HepG2 (cell line): ENCODE measurements around the gene CABLES1. TPM values are rescaled to one million over a fixed set of nuclear protein-coding genes. Genes with fewer than 3 reads are reported as not detected.

Source experiments
- ATAC-seq: fragments of 200-7000 bp; cut with Tn5 transposase; 3 replicates; pipeline ENCODE4 v1.9.1; 2020; ENCODE audit warnings: mild to moderate bottlenecking, moderate library complexity
- BruUV-seq: library from RNA; stranded (reverse); fragments of 400-500 nt; replicated peaks from 2 replicates; lab custom pipeline; 2021; lab: Mats Ljungman, UMichigan
- CTCF ChIA-PET: fragments of 300-600 bp; formaldehyde crosslinking; extraction: SDS; loops from one replicate; lab custom pipeline; 2021; ENCODE audit warnings: low total read pairs, inconsistent platforms, low intra/inter-chr PET ratio; lab: Yijun Ruan, JAX
- POLR2A ChIA-PET: fragments of 350-600 bp; sonication (Branson Sonifier 250); formaldehyde crosslinking; loops from one replicate; lab custom pipeline; 2020; ENCODE audit warnings: antibody characterized with exemption, inconsistent platforms; lab: Yijun Ruan, JAX
- DNase-seq: peaks from one replicate; pipeline ENCODE4 v3.0.0-alpha.2; 2015; ENCODE audit warnings: low spot score
- FAIRE-seq: peaks from 3 replicates; lab custom pipeline; 2011; peaks lifted over from hg19 to GRCh38; lab: Jason Lieb, UNC
- H2AFZ ChIP-seq: one replicate; pipeline ENCODE4 v1.6.1; 2011; ENCODE audit warnings: low read length, inconsistent platforms
- H3K27ac ChIP-seq: fragments of 300-600 bp; 3 replicates; pipeline ENCODE4 v1.8.0; 2011; ENCODE audit warnings: mixed run types, mild to moderate bottlenecking, mixed read lengths, low read length, inconsistent platforms; ENCODE audit not compliant: insufficient read depth; ENCODE audit errors: extremely low read length
- H3K27me3 ChIP-seq, 2 experiments: fragments of 200-600 bp in 1 of 2; 2 replicates in 1 of 2; 3 replicates in 1 of 2; pipeline versions ENCODE4 v1.6.0 to v1.8.0; 2011; ENCODE audit warnings: low read length in 2 of 2, mild to moderate bottlenecking in 2 of 2, moderate library complexity in 2 of 2, inconsistent platforms in 1 of 2; ENCODE audit not compliant: insufficient read depth in 2 of 2, control insufficient read depth in 1 of 2
- H3K36me3 ChIP-seq, 2 experiments: fragments of 200-600 bp in 1 of 2; replicated peaks in 1 of 2; 2 replicates in 1 of 2; 3 replicates in 1 of 2; pipeline versions ENCODE4 v1.5.1 to v1.8.0; 2011; ENCODE audit warnings: low read length in 2 of 2, inconsistent platforms in 1 of 2; ENCODE audit not compliant: insufficient read depth in 2 of 2, control insufficient read depth in 1 of 2
- H3K4me1 ChIP-seq: 2 replicates; pipeline ENCODE4 v1.5.1; 2012; ENCODE audit warnings: low read length, inconsistent platforms; ENCODE audit not compliant: insufficient read depth
- H3K4me2 ChIP-seq: 2 replicates; pipeline ENCODE4 v1.6.0; 2011; ENCODE audit warnings: low read depth, low read length, inconsistent platforms
- H3K4me3 ChIP-seq, 3 experiments: fragments of 200-600 bp in 1 of 3; sonication (generic), shearing (Covaris generic) in 1 of 3; replicated peaks in 1 of 3; 2 replicates each; pipeline ENCODE4 v1.5.1; 2011 to 2016; ENCODE audit warnings: low read length in 3 of 3, inconsistent platforms in 2 of 3, low read depth in 2 of 3, mild to moderate bottlenecking in 2 of 3, control low read depth in 1 of 3, mixed read lengths in 1 of 3; ENCODE audit not compliant: insufficient read depth in 1 of 3
- H3K79me2 ChIP-seq: one replicate; pipeline ENCODE4 v1.6.1; 2011; ENCODE audit warnings: low read length, inconsistent platforms; ENCODE audit not compliant: insufficient read depth
- H3K9ac ChIP-seq: 2 replicates; pipeline ENCODE4 v1.6.0; 2011; ENCODE audit warnings: mild to moderate bottlenecking, low read depth, low read length, inconsistent platforms; ENCODE audit not compliant: insufficient read depth
- H3K9me3 ChIP-seq: 2 replicates; pipeline ENCODE4 v1.5.1; 2012; ENCODE audit warnings: mild to moderate bottlenecking, low read length
- H4K20me1 ChIP-seq: 2 replicates; pipeline ENCODE4 v1.6.0; 2011; ENCODE audit warnings: inconsistent platforms, mild to moderate bottlenecking, low read length, moderate library complexity; ENCODE audit not compliant: insufficient read depth
- ARID2 ChIP-seq: sonication (generic); formaldehyde crosslinking; IDR thresholded peaks from 2 replicates; pipeline ENCODE4 v1.8.1; 2022; ENCODE audit warnings: mild to moderate bottlenecking, missing genetic modification reagents, borderline replicate concordance
- BRCA1 ChIP-seq: sonication (generic); formaldehyde crosslinking; IDR thresholded peaks from 2 replicates; pipeline ENCODE4 v1.4.0; 2020; ENCODE audit warnings: missing genetic modification reagents
- CBX5 ChIP-seq: sonication (generic); formaldehyde crosslinking; IDR thresholded peaks from 2 replicates; pipeline ENCODE4 v1.4.0; 2020; ENCODE audit warnings: missing genetic modification reagents, borderline replicate concordance
- DBP ChIP-seq: sonication (generic); formaldehyde crosslinking; IDR thresholded peaks from 2 replicates; pipeline ENCODE4 v1.4.0; 2020; ENCODE audit warnings: missing genetic modification reagents; ENCODE audit errors: not compliant biosample characterization
- HES4 ChIP-seq: sonication (generic); formaldehyde crosslinking; IDR thresholded peaks from 2 replicates; pipeline ENCODE4 v1.9.0; 2021; ENCODE audit warnings: mild to moderate bottlenecking, missing genetic modification reagents, borderline replicate concordance
- HNRNPLL ChIP-seq: fragments of 200-400 bp; formaldehyde crosslinking; IDR thresholded peaks from 2 replicates; pipeline ENCODE4 v1.6.1; 2017; ENCODE audit warnings: mild to moderate bottlenecking, low read depth, low read length; ENCODE audit not compliant: poor library complexity, severe bottlenecking
- PRMT3 ChIP-seq: sonication (generic); formaldehyde crosslinking; IDR thresholded peaks from 2 replicates; pipeline ENCODE4 v1.8.1; 2022; ENCODE audit warnings: low read depth, mild to moderate bottlenecking, moderate library complexity, missing genetic modification reagents, borderline replicate concordance
- RBAK ChIP-seq: sonication (generic); formaldehyde crosslinking; IDR thresholded peaks from 2 replicates; pipeline ENCODE4 v1.5.1; 2020; ENCODE audit warnings: mild to moderate bottlenecking, missing genetic modification reagents
- TP53 ChIP-seq: sonication (generic); formaldehyde crosslinking; conservative IDR thresholded peaks from 2 replicates; pipeline ENCODE4 v1.4.0; 2020; ENCODE audit warnings: missing genetic modification reagents
- ZNF12 ChIP-seq: sonication (generic); formaldehyde crosslinking; IDR thresholded peaks from 2 replicates; pipeline ENCODE4 v1.5.0; 2020; ENCODE audit warnings: missing genetic modification reagents
- ZNF350 ChIP-seq: sonication (generic); formaldehyde crosslinking; IDR thresholded peaks from 2 replicates; pipeline ENCODE4 v1.4.0; 2020; ENCODE audit warnings: mild to moderate bottlenecking, low read depth, missing genetic modification reagents, borderline replicate concordance
- ZNF432 ChIP-seq: sonication (generic); formaldehyde crosslinking; IDR thresholded peaks from 2 replicates; pipeline ENCODE4 v1.5.0; 2020; ENCODE audit warnings: missing genetic modification reagents, mild to moderate bottlenecking, borderline replicate concordance
- ZNF567 ChIP-seq: sonication (generic); formaldehyde crosslinking; IDR thresholded peaks from 2 replicates; pipeline ENCODE4 v1.8.1; 2023; ENCODE audit warnings: mild to moderate bottlenecking, missing genetic modification reagents, borderline replicate concordance
- ZNF839 ChIP-seq: sonication (generic); formaldehyde crosslinking; IDR thresholded peaks from 2 replicates; pipeline ENCODE4 v1.4.0; 2020; ENCODE audit warnings: missing genetic modification reagents, mild to moderate bottlenecking, borderline replicate concordance
- WGBS: methylation state at CpG from one replicate; pipeline ENCODE4 v1.1.6; 2017; ENCODE audit warnings: low lambda C conversion rate; 5-methylcytosine and 5-hydroxymethylcytosine counted together
- in situ Hi-C: cut with HindIII; loops from 2 replicates; pipeline ENCODE4 v1.10.0; 2017; ENCODE audit warnings: low pct_unique_long_range_greater_than_20kb; ENCODE audit not compliant: extremely low pct_ligation_motif_present
- intact Hi-C: fragments of 100-400 bp; cut with micrococcal nuclease; formaldehyde crosslinking; loops from one replicate; pipeline ENCODE4 v1.10.0; 2022; ENCODE audit not compliant: unreplicated experiment
- polyA plus RNA-seq, 8 experiments: library from polyadenylated mRNA; depleted of rRNA in 3 of 8; stranded (reverse) in 7 of 8; unstranded in 1 of 8; fragments of >200 nt; fragmentation: Illumina TruSeq in 4 of 8; extraction: Trizol in 4 of 8; gene quantifications; 2 replicates each; pipeline versions ENCODE4 v1.2.1 to v1.2.3, GENCODE V29; 2011 to 2016; ENCODE audit warnings: low read depth in 4 of 8, missing spikeins in 1 of 8, mixed read lengths in 1 of 8; ENCODE audit not compliant: insufficient read depth in 1 of 8
- total RNA-seq, 5 experiments: library from RNA; depleted of rRNA; stranded (reverse); fragments of >200 nt; fragmentation: Illumina TruSeq; extraction: Trizol; gene quantifications; 2 replicates each; pipeline ENCODE4 v1.2.3, GENCODE V29; 2016; ENCODE audit warnings: low read depth in 1 of 5
- TF ChIP-seq, protein P1 (sequence below): sonication (generic); formaldehyde crosslinking; IDR thresholded peaks from 2 replicates; pipeline ENCODE4 v1.4.0; 2020; ENCODE audit warnings: missing genetic modification reagents
- TF ChIP-seq, protein P2 (sequence below): sonication (generic); formaldehyde crosslinking; IDR thresholded peaks from 2 replicates; pipeline ENCODE4 v1.4.0; 2020; ENCODE audit warnings: missing genetic modification reagents, borderline replicate concordance

The CABLES1 gene
- total and polyA plus RNA-seq, 2 of the 13 experiments (the other 11 are each of a cell fraction or from before 2014, with no cell fraction given): 14.7 to 25.8 TPM

DNA sequence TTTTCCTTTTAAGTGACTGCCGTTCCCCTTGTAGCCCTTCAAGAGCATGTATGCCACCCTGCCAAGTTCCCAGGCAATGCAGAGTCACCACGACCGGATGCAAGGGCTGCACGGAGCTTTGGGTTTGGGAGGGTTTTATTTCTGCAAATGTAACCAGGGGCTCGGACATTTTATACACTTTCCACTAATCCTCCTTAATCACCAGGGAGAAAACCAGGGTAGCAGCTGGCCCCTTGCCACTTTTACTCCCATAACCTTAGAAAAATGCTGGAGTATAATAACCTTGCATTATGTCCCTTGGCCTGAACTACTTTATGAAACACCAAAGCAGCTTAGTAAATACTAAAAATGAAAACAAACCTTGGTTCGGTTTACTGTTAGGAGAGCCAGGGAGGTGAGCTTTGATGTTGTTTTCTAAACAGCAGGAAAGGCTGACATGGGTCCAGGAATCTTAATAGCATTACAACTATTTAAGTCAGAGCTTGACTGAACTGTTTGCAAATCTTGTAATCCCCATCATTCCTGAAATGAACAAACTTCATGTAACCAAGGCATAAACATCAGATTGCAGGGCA, 165.0 kb downstream of the CABLES1 start (continued):
- TF ChIP-seq BRCA1: no peak
- TF ChIP-seq ZNF350 (CRISPR knock-in tag): no peak
- TF ChIP-seq ZNF567 (CRISPR knock-in tag): no peak
- TF ChIP-seq ARID2: no peak
- TF ChIP-seq ZNF12 (CRISPR knock-in tag): no peak
- TF ChIP-seq, all 625 proteins: peak for 0

DNA sequence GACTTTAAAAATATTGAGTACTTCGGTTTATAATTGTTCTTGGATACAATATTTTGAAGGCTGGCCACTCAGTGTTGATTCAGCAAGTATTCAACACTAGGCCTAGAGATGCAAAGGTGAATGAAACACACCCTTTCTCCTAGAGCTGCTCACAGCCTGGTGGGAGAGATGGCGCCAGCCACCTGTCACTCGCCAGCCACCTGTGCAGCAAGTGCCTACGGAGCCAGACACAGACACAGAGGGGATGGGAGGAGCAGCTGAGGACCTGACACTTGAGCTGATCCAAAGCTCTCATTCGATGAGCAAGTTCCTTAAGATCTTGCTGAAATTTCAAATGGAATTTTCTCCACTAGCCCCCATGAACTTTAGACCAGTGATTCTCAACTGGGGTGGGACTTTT, 166.7 kb downstream of the CABLES1 start:
- intact Hi-C loops: no loop called here
- 95% methylated on average over 5 of the region's 5 CpGs for WGBS
- ATAC-seq (no peak), DNase-seq (no peak), FAIRE-seq (no peak)
- no peaks in the 10 kb centered on the region for H3K79me2 ChIP-seq
- H2AFZ ChIP-seq: no peak overlapping the region
- H3K27me3 ChIP-seq: no peaks in the 10 kb centered on the region
- no peak overlapping the region for H3K4me2 ChIP-seq
- no peaks in the 10 kb centered on the region for H3K9me3 ChIP-seq
- ChIA-PET CTCF (no interaction called here), POLR2A (no interaction called here)
- H3K4me3 ChIP-seq: no peak overlapping the region
- H4K20me1 ChIP-seq: no peaks in the 10 kb centered on the region
- H3K27ac ChIP-seq: no peak overlapping the region
- H3K9ac ChIP-seq: no peak overlapping the region
- BruUV-seq: no TSS peak
- in situ Hi-C loops: no loop called here
- H3K4me1 ChIP-seq: peaks cover 15% of the 10 kb centered on the region
- H3K36me3 ChIP-seq: peaks cover under 1 to 2% of the 10 kb centered on the region in 2 experiments; a peak in 1 of 5 replicates
- TF ChIP-seq DBP (CRISPR knock-in tag) (no peak), HNRNPLL (no peak), TP53 (CRISPR knock-in tag) (no peak), HES4 (CRISPR knock-in tag) (no peak), ZNF839 (CRISPR knock-in tag) (no peak), ZNF432 (no peak), RBAK (CRISPR knock-in tag) (no peak), CBX5 (no peak), PRMT3 (CRISPR knock-in tag) (no peak)
- TF ChIP-seq, protein P1, sequence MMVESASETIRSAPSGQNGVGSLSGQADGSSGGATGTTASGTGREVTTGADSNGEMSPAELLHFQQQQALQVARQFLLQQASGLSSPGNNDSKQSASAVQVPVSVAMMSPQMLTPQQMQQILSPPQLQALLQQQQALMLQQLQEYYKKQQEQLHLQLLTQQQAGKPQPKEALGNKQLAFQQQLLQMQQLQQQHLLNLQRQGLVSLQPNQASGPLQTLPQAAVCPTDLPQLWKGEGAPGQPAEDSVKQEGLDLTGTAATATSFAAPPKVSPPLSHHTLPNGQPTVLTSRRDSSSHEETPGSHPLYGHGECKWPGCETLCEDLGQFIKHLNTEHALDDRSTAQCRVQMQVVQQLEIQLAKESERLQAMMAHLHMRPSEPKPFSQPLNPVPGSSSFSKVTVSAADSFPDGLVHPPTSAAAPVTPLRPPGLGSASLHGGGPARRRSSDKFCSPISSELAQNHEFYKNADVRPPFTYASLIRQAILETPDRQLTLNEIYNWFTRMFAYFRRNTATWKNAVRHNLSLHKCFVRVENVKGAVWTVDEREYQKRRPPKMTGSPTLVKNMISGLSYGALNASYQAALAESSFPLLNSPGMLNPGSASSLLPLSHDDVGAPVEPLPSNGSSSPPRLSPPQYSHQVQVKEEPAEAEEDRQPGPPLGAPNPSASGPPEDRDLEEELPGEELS (CRISPR knock-in tag): no peak
- TF ChIP-seq, protein P2, sequence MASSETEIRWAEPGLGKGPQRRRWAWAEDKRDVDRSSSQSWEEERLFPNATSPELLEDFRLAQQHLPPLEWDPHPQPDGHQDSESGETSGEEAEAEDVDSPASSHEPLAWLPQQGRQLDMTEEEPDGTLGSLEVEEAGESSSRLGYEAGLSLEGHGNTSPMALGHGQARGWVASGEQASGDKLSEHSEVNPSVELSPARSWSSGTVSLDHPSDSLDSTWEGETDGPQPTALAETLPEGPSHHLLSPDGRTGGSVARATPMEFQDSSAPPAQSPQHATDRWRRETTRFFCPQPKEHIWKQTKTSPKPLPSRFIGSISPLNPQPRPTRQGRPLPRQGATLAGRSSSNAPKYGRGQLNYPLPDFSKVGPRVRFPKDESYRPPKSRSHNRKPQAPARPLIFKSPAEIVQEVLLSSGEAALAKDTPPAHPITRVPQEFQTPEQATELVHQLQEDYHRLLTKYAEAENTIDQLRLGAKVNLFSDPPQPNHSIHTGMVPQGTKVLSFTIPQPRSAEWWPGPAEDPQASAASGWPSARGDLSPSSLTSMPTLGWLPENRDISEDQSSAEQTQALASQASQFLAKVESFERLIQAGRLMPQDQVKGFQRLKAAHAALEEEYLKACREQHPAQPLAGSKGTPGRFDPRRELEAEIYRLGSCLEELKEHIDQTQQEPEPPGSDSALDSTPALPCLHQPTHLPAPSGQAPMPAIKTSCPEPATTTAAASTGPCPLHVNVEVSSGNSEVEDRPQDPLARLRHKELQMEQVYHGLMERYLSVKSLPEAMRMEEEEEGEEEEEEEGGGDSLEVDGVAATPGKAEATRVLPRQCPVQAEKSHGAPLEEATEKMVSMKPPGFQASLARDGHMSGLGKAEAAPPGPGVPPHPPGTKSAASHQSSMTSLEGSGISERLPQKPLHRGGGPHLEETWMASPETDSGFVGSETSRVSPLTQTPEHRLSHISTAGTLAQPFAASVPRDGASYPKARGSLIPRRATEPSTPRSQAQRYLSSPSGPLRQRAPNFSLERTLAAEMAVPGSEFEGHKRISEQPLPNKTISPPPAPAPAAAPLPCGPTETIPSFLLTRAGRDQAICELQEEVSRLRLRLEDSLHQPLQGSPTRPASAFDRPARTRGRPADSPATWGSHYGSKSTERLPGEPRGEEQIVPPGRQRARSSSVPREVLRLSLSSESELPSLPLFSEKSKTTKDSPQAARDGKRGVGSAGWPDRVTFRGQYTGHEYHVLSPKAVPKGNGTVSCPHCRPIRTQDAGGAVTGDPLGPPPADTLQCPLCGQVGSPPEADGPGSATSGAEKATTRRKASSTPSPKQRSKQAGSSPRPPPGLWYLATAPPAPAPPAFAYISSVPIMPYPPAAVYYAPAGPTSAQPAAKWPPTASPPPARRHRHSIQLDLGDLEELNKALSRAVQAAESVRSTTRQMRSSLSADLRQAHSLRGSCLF (CRISPR knock-in tag): no peak
